Left ventricle myocardium superior (tissue), 1 donor: ENCODE measurements around the gene IKZF5. TPM values are rescaled to one million over a fixed set of nuclear protein-coding genes. Genes with fewer than 3 reads are reported as not detected.

ENCODE experiments used
- ATAC-seq: fragments of 200-7000 bp; cut with Tn5 transposase; one replicate; pipeline ENCODE4 v1.9.1; 2020; ENCODE audit warnings: mild to moderate bottlenecking, moderate library complexity
- DNase-seq: peaks from one replicate; pipeline ENCODE4 v3.0.0-alpha.2; 2020
- intact Hi-C: fragments of 100-400 bp; cut with micrococcal nuclease; formaldehyde crosslinking; loops from one replicate; pipeline ENCODE4 v1.11.0; 2022
- total RNA-seq: library from RNA; stranded (reverse); fragmentation: NEBNext Ultra II Directional; extraction: Animal tissue kit (Norgen Biotek cat#: 25700); gene quantifications from one replicate; pipeline ENCODE4 v1.2.1, GENCODE V29; 2021
- donor health status: DM: no; HTN: yes; CAD: no; lungs with severe emphysema.

Gene IKZF5
- total RNA-seq, 1 donor from 2014 or later = 10.8 TPM

DNA sequence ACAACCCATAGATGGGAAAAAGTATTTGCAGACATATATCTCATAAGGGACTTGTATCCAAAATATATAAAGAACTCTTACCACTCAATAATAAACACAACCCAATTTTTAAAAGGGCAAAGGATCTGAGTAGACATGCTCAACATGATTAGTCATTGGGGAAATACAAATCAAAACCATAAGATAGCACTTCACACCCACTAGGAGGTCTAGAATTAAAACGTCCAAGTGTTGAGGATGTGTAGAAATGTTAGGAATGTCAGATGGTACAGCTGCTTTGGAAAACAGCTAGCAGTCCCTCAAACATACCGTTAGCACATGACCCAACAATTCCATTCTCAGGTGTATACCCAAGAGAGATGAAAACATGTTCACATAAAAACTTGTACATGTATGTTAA, 20.1 kb downstream of the IKZF5 start:
- DNase-seq (no peak), ATAC-seq (no peak)
- intact Hi-C loops = no loop called here

DNA sequence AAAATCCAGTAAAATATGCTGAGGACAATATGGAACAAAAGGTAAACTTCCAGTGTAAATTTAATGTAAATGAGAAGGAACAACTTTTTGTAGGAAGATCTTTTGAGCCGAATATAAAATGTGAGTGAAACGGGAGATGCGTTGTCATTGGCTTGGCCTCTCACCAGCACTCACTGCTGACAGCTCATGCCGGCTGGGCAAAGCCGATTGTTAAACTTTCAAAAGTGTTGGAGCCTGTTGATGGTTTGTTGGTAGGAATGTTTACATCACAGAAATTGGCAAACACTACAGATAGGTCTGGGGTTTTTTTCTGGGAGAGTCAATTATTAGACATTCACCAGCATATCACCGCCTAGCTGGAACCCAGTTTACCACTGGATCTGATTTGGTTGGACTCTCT, 22.3 kb downstream of the IKZF5 start:
- intact Hi-C loops = no loop called here
- DNase-seq = no peak
- no peak for ATAC-seq

DNA sequence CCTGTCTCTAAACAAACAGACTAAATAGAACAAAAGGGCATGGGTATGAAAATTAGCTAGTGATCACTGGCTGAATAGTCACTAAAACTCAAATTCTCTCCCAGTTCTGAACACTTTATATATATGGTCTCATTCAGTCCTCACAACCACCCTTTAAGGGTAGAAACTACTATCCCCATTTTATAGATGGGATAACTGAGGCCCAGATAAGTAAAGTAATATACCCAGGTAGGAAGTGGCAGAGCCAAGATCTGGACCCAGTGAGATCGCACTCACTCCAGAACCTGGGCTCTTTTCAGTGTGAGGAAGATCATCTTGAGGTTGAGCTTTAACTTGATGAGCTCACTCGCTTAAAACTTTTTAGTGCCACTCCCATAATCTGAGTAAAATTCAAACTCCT, 23.9 kb downstream of the IKZF5 start:
- DNase-seq (no peak), ATAC-seq (no peak)
- intact Hi-C loops = no loop called here

DNA sequence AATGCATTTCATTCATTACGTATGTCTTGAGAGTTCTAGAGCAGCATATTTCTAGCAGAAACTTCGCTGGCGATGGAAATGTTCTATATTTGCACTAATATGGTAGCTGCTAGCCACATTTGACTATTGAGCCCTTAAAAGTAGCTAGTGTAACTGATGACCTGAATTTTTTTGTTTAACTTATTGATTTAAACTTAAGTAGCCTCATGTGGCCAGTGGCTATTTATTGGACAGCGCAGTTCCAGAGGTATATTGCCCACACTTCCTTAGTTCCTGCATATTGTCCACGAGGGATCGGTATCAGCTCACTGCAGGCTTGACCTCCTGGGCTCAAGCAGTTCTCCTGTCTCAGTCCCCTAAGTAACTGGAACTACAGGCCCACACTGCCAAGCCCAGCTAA, 24.7 kb downstream of the IKZF5 start:
- ATAC-seq = no peak
- intact Hi-C loops = no loop called here

DNA sequence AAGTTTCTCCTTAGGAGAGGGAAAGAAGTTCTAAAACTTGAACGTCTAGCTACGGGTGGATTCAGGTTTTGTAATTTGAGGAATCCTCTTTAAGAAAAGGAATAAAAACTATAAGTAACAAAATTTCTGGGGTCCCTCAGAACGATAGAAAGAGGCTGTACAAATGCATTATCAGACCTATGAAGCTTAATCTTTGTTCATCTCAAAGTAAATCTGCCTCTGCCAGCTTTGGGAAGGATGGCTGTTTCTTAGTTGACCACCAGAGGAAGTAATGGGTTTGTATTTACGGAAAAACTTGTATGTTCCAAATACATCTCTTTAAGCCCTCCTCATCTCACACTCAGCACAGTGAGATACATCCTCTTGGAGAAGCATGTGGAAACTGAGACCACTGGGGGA, 27.5 kb downstream of the IKZF5 start:
- intact Hi-C loops = no loop called here
- ATAC-seq = no peak
- DNase-seq = no peak

More for the DNA sequence above, 24.7 kb downstream of the IKZF5 start:
- no peak for DNase-seq

DNA sequence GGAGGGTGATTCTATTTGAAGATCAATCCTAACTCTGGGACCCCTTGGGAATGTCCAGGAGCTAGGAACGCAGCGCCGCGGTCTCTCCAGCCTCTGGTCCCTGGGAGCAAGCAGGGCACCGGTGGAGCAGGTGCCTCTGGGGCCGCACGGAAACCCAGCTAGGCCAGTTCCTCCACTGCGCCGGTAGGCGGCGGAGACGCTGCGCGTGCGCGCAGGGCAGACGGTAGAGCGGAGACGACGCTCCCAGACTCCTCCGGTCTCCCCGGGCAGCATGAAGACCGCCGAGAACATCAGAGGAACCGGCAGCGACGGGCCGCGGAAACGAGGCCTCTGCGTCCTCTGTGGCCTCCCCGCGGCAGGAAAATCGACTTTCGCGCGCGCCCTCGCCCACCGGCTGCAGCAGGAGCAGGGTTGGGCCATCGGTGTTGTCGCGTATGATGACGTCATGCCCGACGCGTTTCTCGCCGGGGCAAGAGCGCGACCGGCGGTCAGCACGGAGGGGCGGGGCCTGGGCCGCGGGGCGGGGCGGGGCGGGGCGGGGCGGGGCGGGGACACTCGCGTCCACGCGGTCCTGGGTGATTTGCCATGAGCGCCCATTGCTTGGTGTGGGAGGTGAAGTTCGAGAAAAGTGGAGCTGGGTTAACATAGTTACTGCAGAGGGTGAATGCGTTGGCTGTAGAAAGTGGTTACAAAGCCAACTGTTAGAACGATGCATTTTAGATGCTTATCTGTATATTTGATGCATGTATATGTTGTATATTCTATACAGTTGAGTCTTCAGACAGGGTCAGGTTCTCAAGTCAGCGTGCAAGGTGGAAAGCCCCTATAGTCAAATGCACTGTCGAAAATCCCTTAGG, 28.2 kb downstream of the IKZF5 start, which contains the start of gene PSTK:
PSTK (plus strand) TSS at position 193 of the 857 bp plus-strand sequence; CDS start at position 272, 79 bp downstream.
- intact Hi-C loops = no loop called here
- DNase-seq (peak; percentile 94), ATAC-seq (peak; percentile 99)

DNA sequence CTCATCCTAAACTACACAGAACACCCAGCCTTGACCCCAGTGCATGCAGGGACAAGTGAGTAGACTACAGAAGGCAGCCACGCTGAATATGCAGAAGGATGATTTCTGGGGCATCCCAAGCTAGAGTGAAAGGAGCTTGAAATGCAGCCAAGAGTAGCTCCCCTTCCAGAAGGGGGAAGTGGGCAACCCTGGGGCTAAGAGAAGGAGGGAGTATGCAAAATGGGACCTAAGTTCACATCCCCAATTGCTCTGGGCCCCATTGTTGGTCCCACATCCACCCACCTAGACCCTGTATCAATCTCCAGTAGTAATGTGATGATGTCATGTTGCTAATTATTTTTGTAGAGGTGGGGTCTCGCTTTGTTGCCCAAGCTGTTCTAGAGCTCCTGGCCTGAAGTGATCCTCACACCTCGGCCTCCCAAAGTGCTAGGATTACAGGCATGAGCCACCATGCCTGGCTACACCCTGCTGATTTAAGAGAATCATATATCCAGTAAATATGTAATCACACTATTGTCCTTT, 34.0 kb downstream of the IKZF5 start:
- ATAC-seq = no peak
- intact Hi-C loops = no loop called here
- DNase-seq = no peak

DNA sequence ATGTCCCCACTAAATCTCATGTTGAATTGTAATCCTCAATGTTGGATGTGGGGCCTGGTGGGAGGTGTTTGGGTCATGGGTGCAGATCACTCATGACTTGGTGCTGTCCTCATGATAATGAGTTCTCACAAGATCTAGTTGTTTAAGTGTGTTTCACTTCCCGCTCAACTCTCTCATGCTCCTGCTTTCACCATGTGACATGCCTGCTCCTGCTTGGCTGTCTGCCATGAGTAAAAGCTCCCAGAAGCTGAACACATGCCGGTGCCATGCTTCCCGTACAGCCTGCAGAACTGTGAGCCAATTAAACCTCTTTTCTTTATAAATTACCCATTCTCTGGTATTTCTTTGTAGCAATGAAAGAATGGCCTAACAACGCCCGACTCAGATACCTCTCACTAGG, 34.6 kb downstream of the IKZF5 start:
- ATAC-seq = peak; percentile 51
- intact Hi-C loops = no loop called here
- peak; percentile 30 for DNase-seq

DNA sequence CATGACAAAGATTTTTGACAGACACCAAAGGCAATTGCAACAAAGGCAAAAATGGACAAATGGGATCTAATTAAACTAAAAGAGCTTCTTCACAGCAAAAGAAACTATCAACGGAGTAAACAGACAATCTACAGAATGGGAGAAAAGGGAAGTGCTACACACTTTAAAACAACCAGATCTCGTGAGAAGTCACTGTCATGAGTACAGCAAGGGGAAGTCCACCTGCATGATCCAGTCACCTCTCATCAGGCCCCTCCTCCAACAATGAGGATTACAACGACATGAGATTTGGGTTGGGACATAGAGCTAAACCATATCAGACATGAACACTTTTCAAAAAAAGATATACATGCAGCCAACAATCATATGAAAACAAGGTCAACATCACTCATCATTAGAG, 39.9 kb downstream of the IKZF5 start:
- intact Hi-C loops = no loop called here
- DNase-seq (no peak), ATAC-seq (no peak)

DNA sequence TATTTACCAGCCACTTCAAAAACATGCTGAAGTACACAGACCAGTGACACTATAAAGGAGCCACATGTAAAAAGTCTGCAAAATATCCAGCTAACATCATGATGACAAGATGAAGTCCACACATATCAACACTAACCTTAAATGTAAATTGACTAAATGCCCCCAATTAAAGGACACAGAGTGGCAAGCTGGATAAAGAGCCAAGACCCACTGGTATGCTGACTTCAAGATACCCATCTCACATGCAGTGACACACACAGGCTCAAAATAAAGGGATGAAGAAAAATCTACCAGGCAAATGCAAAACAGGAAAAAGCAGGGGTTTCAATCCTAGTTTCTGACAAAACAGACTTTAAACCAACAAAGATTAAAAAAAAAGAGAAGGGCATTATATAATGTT, 41.7 kb downstream of the IKZF5 start:
- DNase-seq (no peak), ATAC-seq (no peak)
- intact Hi-C loops = no loop called here

DNA sequence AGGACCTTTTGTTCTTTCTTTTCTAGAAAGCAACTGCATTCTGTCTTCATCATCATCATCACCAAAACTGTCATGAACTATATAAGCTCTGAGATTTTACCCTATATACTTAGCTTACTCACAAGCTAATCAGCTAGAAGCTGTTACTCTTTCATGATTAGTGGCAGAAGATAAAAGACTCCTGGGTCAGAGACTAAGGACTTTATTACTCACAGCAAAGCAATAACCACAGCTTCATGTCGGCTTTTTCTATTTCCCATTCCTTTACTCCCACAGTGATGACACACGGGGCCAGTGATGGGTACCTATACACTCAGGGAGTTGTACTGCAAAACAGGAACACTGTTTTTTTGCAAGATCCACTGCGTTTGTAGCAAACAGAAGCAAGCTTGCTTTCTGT, 46.2 kb downstream of the IKZF5 start:
- intact Hi-C loops = no loop called here
- ATAC-seq (no peak), DNase-seq (no peak)

DNA sequence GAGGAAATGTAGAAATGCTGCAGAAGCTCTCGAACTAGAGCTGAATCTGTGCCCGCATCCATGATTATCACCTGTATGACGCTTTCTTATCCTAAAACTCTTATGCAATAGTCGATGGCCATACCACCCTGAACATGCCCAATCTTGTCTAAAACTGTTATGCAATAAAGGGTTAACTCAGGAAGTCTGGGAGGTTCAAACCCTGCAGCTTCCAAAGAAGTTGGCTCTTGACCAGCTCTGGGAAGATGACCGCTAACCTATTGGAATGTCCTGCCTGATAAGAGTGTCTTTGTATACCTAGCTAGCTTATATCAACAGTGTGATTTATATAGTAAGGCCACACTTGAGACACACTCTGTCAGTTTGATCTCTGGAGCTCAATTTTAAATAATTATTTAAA, 51.1 kb downstream of the IKZF5 start:
- intact Hi-C loops = no loop called here
- ATAC-seq = no peak

DNA sequence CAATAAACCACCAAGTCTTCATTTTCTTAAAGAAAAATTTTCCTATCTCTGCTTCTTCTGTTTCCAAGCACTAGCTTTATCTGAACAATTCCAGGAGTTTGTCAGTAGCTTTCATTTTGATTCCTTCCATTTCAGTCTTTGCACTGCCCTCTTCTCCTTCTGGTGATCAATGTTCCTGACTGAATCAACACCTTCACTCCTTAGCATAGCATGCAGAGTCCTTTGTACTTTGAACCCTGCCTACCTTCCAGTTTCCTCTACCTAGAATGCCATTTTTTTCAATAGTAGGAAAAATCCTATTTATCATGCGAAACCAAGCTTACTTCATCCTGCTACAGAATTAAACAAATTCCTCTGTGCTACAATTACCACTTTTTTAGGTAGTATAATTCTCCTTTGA, 52.7 kb downstream of the IKZF5 start:
- intact Hi-C loops = no loop called here
- ATAC-seq (no peak), DNase-seq (no peak)

More for the DNA sequence above, 51.1 kb downstream of the IKZF5 start:
- DNase-seq = no peak

DNA sequence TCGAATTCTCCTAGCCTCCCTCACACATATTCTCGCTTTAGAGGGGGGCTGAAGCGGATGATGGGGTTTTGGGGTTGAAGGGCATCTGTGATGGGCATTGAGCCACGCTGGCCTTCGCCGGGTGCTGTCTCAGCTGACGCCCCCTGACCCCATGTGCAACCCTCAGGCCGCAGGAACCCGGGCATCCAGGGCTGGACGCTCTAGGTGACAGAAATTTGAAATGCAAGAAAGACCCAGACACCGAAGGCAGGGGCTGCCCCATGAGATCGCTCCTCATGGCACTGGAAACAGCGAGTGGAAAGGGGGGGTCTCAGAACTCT, 53.9 kb downstream of the IKZF5 start:
- DNase-seq = no peak
- intact Hi-C loops = no loop called here
- ATAC-seq = no peak

DNA sequence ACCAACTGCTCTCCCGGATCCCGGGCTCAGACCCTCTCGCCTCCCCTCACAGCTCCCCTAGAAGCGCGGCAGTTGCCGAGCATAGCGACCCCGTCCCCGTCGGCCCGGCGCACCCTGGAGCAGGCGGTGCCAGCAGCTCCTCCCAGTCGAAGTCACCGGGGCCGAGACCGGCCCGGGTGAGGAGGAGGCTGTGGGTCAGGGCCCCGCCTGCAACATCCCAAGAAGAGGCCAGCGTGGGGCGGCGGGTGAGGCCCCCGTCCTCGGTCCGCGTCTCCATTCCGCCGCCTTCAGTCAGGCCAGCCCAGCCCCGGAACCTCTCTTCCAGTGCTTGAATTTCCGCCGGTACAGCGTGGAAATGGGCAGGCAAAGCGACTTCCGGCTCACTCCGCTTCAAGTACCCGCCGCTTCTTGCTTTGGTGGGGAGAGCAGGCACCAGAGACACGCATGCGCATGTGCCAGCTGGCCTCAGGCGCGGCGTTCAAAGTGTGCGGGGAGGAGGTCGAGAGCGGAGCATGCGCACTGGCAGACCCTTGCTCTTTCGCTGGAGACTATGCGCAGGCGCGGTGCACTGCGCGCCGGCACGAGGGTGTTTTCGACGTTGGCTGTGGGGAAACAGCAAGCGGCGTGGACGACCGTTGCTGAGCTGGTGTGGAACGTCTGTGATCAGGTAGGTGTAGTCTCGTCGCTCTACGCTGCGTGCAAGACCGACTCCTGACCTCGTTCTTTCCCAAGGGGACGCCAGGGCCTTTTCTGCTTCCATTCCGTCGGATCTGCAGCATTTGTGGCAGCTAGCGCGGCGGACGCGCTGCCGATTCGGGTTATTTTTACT, 54.5 kb downstream of the IKZF5 start, which contains the start of gene C10orf88:
C10orf88 (minus strand) TSS at position 326 of the 829 bp plus-strand sequence; CDS start at position 277, 49 bp downstream.
- DNase-seq (peak; percentile 98), ATAC-seq (peak; percentile 100)
- intact Hi-C loops = no loop called here

DNA sequence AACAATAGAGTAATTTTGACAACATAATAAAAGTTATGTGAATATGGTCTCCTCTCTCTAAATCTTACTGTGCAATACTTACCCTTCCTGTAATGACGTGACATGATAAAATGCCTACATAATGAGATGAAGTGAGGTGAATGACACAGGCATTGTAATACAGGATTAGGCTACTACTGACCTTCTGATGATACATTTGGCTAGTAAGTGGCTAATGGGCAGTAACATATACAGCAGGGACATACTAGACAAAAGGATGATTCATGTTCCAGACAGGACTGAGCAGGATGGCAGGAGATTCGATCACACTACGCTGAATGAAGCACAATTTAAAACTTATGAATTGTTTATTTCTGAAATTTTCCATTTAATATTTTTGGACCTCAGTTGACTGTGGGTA, 59.3 kb downstream of the IKZF5 start:
- ATAC-seq (no peak), DNase-seq (no peak)
- intact Hi-C loops = no loop called here
